Right atrium auricular region (tissue), 2 donors: ENCODE data around the gene IL1A. TPM values are rescaled to one million over a fixed set of nuclear protein-coding genes. Genes with fewer than 3 reads are reported as not detected.

ENCODE experiments used
- DNase-seq: peaks from one replicate; pipeline ENCODE4 v3.0.0-alpha.2; 2019; ENCODE audit warnings: low spot score
- H3K27ac ChIP-seq, 2 donors: fragments of 200-600 bp; sonication (generic); 1 replicate in 1 of 2; 2 replicates in 1 of 2; pipeline ENCODE4 v1.5.1; 2016 to 2019
- H3K27me3 ChIP-seq, 2 donors: fragments of 200-600 bp; sonication (generic); one replicate each; pipeline versions ENCODE4 v1.5.1 to v1.6.0; 2017 to 2019
- H3K36me3 ChIP-seq: fragments of 200-600 bp; sonication (generic); one replicate; pipeline ENCODE4 v1.5.1; 2016
- H3K4me1 ChIP-seq, 2 donors: fragments of 200-600 bp; sonication (generic); one replicate each; pipeline versions ENCODE4 v1.5.1 to v1.6.0; 2017 to 2019
- H3K4me3 ChIP-seq, 2 donors: fragments of 200-600 bp; sonication (generic); 1 replicate in 1 of 2; 2 replicates in 1 of 2; pipeline ENCODE4 v1.5.1; 2017 to 2019; ENCODE audit warnings: mild to moderate bottlenecking in 1 of 2, moderate library complexity in 1 of 2
- H3K9me3 ChIP-seq, 2 donors: fragments of 200-600 bp; sonication (generic); one replicate each; pipeline ENCODE4 v1.5.1; 2019
- total RNA-seq, 2 donors: library from RNA; depleted of rRNA; stranded (reverse); fragments of >200 nt; gene quantifications; one replicate each; pipeline ENCODE4 v1.1.0, GENCODE V29; 2016
- TF ChIP-seq, protein P1 (sequence below), 2 donors: fragments of 200-600 bp; sonication (generic); IDR thresholded peaks; one replicate each; pipeline ENCODE4 v1.5.1; 2019; ENCODE audit warnings: antibody characterized with exemption in 2 of 2

The IL1A gene
- total RNA-seq, 2 donors from 2014 or later = not detected

DNA sequence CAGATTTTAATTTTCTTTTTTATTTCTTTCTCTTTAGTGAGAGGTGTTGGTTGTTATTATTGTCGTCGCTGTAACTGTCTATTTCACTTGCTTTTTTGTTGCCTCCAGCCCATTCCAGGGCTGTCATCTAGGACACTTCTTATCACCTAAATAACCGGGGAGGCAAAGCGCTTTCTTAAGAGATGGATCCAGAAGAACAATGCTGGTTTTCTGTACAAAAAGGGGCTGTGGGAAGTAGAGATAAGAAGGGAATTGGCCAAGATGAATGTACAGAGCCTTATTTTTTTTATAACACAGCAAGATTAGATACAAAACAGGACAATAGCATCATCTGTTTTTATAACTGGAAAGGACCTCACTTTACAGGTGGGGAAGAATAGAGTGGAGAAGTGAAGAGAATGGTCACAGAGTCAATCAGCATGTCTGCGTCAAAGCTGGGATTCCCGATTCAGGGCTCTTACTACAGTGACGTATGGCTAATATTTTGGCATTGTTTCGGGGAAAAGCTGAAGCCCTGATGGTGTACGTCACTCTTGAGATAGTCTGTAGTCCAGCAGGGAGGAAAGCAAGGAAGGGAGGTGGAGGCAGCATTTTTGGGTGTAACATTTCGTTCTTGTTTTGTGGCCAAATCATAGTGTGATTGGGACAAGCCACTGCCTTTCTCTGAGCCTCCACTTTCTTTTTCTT lies 29.1 kb upstream of the IL1A start:
- H3K9me3 ChIP-seq = no peaks in the 10 kb centered on the region
- no peak for DNase-seq
- H3K36me3 ChIP-seq = no peaks in the 10 kb centered on the region
- no peaks in the 10 kb centered on the region for H3K27me3 ChIP-seq
- H3K4me3 ChIP-seq = no peak overlapping the region
- H3K27ac ChIP-seq = no peak overlapping the region
- TF ChIP-seq, protein P1, sequence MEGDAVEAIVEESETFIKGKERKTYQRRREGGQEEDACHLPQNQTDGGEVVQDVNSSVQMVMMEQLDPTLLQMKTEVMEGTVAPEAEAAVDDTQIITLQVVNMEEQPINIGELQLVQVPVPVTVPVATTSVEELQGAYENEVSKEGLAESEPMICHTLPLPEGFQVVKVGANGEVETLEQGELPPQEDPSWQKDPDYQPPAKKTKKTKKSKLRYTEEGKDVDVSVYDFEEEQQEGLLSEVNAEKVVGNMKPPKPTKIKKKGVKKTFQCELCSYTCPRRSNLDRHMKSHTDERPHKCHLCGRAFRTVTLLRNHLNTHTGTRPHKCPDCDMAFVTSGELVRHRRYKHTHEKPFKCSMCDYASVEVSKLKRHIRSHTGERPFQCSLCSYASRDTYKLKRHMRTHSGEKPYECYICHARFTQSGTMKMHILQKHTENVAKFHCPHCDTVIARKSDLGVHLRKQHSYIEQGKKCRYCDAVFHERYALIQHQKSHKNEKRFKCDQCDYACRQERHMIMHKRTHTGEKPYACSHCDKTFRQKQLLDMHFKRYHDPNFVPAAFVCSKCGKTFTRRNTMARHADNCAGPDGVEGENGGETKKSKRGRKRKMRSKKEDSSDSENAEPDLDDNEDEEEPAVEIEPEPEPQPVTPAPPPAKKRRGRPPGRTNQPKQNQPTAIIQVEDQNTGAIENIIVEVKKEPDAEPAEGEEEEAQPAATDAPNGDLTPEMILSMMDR (IDR thresholded peaks at IDR 0.05) = no peak
- H3K4me1 ChIP-seq = peaks cover 0 to 25% of the 10 kb centered on the region in 2 donors

- TF ChIP-seq, protein P1 (IDR thresholded peaks at IDR 0.05) = no peak
- no peak overlapping the region for H3K27ac ChIP-seq
- DNase-seq = no peak
- peaks cover 0 to 25% of the 10 kb centered on the region in 2 donors for H3K4me1 ChIP-seq
- peaks cover 0 to 4% of the 10 kb centered on the region in 2 donors for H3K9me3 ChIP-seq
- H3K36me3 ChIP-seq = no peaks in the 10 kb centered on the region
- no peak overlapping the region for H3K4me3 ChIP-seq
- no peaks in the 10 kb centered on the region for H3K27me3 ChIP-seq
Measured at GRCh38 chr2:112812318-112813267, 28.3 kb upstream of the IL1A start.

- DNase-seq = no peak
- Histone ChIP-seq H3K9me3 (peaks cover 0 to 4% of the 10 kb centered on the region in 2 donors), H3K27me3 (no peaks in the 10 kb centered on the region), H3K4me3 (no peak overlapping the region), H3K4me1 (peaks cover 0 to 25% of the 10 kb centered on the region in 2 donors), H3K36me3 (no peaks in the 10 kb centered on the region), H3K27ac (no peak overlapping the region)
- TF ChIP-seq, protein P1 (IDR thresholded peaks at IDR 0.05) = no peak
Measured at GRCh38 chr2:112811841-112812306, 27.6 kb upstream of the IL1A start.

DNA sequence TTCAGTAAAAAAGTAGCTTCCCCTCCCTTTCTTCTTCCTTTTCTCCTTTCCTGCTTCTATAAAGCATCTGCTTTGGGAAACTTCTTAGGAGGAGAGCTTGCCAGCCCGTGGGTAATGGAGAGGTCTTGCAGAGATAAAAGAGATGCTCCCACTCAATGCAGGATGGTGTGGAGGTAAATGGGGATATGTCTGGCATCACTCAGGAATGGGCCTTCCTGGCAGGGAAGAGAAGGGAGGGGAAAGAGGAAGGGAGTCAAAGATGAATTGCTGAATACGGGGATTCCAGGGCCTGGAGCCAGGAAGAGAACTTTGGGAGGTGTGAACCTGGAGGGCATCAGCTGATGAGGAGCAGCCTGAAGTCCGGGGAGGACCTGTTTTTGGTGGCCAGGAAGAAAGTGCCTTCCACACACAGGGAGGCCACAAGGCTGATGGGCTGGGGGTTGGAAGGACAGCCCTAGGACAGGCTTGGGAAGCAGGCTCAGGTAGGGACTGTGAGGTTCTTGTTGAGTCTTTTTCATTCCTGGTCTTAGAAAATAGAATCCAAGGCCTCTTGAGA lies 27.1 kb upstream of the IL1A start:
- no peaks in the 10 kb centered on the region for H3K27me3 ChIP-seq
- H3K36me3 ChIP-seq = no peaks in the 10 kb centered on the region
- H3K9me3 ChIP-seq = peaks cover 0 to 4% of the 10 kb centered on the region in 2 donors
- H3K4me1 ChIP-seq = peaks cover 0 to 25% of the 10 kb centered on the region in 2 donors
- no peak for DNase-seq
- H3K4me3 ChIP-seq = no peak overlapping the region
- H3K27ac ChIP-seq = no peak overlapping the region
- TF ChIP-seq, protein P1 (IDR thresholded peaks at IDR 0.05) = no peak

GRCh38 chr2:112809112-112809511 lies 24.8 kb upstream of the IL1A start:
- H3K4me1 ChIP-seq = peaks cover 0 to 25% of the 10 kb centered on the region in 2 donors
- H3K4me3 ChIP-seq = no peak overlapping the region
- no peaks in the 10 kb centered on the region for H3K27me3 ChIP-seq
- TF ChIP-seq, protein P1 (IDR thresholded peaks at IDR 0.05) = no peak
- no peak for DNase-seq
- H3K9me3 ChIP-seq = peaks cover 0 to 4% of the 10 kb centered on the region in 2 donors
- H3K36me3 ChIP-seq = no peaks in the 10 kb centered on the region
- no peak overlapping the region for H3K27ac ChIP-seq
